Measurements from ENCODE around the gene MST1. TPM values are rescaled to one million over a fixed set of nuclear protein-coding genes. Genes with fewer than 3 reads are reported as not detected.

MST1 gene
- total RNA-seq, 1 experiment from 2014 or later: 13.8 TPM

DNA sequence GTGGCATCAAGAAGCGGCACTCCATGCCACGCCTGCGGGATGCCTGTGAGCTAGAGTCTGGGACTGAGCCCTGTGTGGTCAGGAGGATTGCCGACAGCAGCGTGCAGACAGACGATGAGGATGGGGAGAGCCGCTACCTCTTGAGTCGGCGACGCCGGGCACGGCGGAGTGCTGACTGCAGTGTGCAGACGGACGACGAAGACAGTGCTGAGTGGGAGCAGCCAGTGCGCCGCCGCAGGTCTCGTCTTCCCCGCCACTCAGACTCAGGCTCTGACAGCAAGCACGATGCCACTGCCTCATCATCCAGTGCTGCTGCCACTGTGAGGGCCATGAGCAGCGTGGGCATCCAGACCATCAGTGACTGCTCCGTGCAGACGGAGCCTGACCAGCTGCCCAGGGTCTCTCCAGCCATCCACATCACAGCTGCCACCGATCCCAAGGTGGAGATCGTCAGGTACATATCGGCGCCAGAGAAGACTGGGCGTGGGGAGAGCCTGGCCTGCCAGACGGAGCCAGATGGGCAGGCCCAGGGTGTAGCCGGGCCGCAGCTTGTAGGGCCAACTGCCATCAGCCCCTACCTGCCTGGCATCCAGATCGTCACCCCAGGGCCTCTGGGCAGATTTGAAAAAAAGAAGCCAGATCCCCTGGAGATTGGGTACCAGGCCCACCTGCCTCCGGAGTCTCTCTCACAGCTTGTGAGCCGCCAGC lies 31.9 kb downstream of the MST1 start:
- CTCF ChIA-PET: interaction anchor here (0.8 to 3.5 kb wide), 5 partner anchors 9 to 486 kb away, joined by 3 to 22 read pairs (median 4); partner anchors contain the start of gene KLHDC8B
- POLR2A ChIA-PET: no interaction called here
- no peak overlapping the region for H3K27ac Mint-ChIP-seq
- TF ChIP-seq, protein P1, sequence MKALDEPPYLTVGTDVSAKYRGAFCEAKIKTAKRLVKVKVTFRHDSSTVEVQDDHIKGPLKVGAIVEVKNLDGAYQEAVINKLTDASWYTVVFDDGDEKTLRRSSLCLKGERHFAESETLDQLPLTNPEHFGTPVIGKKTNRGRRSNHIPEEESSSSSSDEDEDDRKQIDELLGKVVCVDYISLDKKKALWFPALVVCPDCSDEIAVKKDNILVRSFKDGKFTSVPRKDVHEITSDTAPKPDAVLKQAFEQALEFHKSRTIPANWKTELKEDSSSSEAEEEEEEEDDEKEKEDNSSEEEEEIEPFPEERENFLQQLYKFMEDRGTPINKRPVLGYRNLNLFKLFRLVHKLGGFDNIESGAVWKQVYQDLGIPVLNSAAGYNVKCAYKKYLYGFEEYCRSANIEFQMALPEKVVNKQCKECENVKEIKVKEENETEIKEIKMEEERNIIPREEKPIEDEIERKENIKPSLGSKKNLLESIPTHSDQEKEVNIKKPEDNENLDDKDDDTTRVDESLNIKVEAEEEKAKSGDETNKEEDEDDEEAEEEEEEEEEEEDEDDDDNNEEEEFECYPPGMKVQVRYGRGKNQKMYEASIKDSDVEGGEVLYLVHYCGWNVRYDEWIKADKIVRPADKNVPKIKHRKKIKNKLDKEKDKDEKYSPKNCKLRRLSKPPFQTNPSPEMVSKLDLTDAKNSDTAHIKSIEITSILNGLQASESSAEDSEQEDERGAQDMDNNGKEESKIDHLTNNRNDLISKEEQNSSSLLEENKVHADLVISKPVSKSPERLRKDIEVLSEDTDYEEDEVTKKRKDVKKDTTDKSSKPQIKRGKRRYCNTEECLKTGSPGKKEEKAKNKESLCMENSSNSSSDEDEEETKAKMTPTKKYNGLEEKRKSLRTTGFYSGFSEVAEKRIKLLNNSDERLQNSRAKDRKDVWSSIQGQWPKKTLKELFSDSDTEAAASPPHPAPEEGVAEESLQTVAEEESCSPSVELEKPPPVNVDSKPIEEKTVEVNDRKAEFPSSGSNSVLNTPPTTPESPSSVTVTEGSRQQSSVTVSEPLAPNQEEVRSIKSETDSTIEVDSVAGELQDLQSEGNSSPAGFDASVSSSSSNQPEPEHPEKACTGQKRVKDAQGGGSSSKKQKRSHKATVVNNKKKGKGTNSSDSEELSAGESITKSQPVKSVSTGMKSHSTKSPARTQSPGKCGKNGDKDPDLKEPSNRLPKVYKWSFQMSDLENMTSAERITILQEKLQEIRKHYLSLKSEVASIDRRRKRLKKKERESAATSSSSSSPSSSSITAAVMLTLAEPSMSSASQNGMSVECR (CRISPR knock-in tag; IDR thresholded peaks at IDR 0.05; ENCODE audit: borderline replicate concordance): no peak
- TF ChIP-seq, protein P2, sequence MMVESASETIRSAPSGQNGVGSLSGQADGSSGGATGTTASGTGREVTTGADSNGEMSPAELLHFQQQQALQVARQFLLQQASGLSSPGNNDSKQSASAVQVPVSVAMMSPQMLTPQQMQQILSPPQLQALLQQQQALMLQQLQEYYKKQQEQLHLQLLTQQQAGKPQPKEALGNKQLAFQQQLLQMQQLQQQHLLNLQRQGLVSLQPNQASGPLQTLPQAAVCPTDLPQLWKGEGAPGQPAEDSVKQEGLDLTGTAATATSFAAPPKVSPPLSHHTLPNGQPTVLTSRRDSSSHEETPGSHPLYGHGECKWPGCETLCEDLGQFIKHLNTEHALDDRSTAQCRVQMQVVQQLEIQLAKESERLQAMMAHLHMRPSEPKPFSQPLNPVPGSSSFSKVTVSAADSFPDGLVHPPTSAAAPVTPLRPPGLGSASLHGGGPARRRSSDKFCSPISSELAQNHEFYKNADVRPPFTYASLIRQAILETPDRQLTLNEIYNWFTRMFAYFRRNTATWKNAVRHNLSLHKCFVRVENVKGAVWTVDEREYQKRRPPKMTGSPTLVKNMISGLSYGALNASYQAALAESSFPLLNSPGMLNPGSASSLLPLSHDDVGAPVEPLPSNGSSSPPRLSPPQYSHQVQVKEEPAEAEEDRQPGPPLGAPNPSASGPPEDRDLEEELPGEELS (CRISPR knock-in tag; IDR thresholded peaks at IDR 0.05): no peak
- TF ChIP-seq, protein P3, sequence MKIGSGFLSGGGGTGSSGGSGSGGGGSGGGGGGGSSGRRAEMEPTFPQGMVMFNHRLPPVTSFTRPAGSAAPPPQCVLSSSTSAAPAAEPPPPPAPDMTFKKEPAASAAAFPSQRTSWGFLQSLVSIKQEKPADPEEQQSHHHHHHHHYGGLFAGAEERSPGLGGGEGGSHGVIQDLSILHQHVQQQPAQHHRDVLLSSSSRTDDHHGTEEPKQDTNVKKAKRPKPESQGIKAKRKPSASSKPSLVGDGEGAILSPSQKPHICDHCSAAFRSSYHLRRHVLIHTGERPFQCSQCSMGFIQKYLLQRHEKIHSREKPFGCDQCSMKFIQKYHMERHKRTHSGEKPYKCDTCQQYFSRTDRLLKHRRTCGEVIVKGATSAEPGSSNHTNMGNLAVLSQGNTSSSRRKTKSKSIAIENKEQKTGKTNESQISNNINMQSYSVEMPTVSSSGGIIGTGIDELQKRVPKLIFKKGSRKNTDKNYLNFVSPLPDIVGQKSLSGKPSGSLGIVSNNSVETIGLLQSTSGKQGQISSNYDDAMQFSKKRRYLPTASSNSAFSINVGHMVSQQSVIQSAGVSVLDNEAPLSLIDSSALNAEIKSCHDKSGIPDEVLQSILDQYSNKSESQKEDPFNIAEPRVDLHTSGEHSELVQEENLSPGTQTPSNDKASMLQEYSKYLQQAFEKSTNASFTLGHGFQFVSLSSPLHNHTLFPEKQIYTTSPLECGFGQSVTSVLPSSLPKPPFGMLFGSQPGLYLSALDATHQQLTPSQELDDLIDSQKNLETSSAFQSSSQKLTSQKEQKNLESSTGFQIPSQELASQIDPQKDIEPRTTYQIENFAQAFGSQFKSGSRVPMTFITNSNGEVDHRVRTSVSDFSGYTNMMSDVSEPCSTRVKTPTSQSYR (CRISPR knock-in tag; IDR thresholded peaks at IDR 0.05): no peak
- TF ChIP-seq RORB (CRISPR knock-in tag; IDR thresholded peaks at IDR 0.05) (no peak), NR2C2 (CRISPR knock-in tag; IDR thresholded peaks at IDR 0.05) (no peak), PRRX2 (CRISPR knock-in tag; IDR thresholded peaks at IDR 0.05) (no peak), ETV6 (CRISPR knock-in tag; IDR thresholded peaks at IDR 0.05) (no peak), NR3C1 (CRISPR knock-in tag; conservative IDR thresholded peaks at IDR 0.05; ENCODE audit: low read depth) (no peak), ZNF232 (CRISPR knock-in tag; IDR thresholded peaks at IDR 0.05) (no peak), SMAD4 (CRISPR knock-in tag; IDR thresholded peaks at IDR 0.05) (no peak), GABPB1 (CRISPR knock-in tag; IDR thresholded peaks at IDR 0.05) (no peak)
- TF ChIP-seq, protein P4, sequence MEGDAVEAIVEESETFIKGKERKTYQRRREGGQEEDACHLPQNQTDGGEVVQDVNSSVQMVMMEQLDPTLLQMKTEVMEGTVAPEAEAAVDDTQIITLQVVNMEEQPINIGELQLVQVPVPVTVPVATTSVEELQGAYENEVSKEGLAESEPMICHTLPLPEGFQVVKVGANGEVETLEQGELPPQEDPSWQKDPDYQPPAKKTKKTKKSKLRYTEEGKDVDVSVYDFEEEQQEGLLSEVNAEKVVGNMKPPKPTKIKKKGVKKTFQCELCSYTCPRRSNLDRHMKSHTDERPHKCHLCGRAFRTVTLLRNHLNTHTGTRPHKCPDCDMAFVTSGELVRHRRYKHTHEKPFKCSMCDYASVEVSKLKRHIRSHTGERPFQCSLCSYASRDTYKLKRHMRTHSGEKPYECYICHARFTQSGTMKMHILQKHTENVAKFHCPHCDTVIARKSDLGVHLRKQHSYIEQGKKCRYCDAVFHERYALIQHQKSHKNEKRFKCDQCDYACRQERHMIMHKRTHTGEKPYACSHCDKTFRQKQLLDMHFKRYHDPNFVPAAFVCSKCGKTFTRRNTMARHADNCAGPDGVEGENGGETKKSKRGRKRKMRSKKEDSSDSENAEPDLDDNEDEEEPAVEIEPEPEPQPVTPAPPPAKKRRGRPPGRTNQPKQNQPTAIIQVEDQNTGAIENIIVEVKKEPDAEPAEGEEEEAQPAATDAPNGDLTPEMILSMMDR (IDR thresholded peaks at IDR 0.05): no peak
- TF ChIP-seq, protein P5, sequence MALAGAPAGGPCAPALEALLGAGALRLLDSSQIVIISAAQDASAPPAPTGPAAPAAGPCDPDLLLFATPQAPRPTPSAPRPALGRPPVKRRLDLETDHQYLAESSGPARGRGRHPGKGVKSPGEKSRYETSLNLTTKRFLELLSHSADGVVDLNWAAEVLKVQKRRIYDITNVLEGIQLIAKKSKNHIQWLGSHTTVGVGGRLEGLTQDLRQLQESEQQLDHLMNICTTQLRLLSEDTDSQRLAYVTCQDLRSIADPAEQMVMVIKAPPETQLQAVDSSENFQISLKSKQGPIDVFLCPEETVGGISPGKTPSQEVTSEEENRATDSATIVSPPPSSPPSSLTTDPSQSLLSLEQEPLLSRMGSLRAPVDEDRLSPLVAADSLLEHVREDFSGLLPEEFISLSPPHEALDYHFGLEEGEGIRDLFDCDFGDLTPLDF (CRISPR knock-in tag; IDR thresholded peaks at IDR 0.05): no peak
- TF ChIP-seq, protein P6, sequence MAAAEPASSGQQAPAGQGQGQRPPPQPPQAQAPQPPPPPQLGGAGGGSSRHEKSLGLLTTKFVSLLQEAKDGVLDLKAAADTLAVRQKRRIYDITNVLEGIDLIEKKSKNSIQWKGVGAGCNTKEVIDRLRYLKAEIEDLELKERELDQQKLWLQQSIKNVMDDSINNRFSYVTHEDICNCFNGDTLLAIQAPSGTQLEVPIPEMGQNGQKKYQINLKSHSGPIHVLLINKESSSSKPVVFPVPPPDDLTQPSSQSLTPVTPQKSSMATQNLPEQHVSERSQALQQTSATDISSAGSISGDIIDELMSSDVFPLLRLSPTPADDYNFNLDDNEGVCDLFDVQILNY (CRISPR knock-in tag; IDR thresholded peaks at IDR 0.05): no peak
- TF ChIP-seq, protein P7, sequence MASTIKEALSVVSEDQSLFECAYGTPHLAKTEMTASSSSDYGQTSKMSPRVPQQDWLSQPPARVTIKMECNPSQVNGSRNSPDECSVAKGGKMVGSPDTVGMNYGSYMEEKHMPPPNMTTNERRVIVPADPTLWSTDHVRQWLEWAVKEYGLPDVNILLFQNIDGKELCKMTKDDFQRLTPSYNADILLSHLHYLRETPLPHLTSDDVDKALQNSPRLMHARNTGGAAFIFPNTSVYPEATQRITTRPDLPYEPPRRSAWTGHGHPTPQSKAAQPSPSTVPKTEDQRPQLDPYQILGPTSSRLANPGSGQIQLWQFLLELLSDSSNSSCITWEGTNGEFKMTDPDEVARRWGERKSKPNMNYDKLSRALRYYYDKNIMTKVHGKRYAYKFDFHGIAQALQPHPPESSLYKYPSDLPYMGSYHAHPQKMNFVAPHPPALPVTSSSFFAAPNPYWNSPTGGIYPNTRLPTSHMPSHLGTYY (CRISPR knock-in tag; IDR thresholded peaks at IDR 0.05): no peak
- TF ChIP-seq, protein P8, sequence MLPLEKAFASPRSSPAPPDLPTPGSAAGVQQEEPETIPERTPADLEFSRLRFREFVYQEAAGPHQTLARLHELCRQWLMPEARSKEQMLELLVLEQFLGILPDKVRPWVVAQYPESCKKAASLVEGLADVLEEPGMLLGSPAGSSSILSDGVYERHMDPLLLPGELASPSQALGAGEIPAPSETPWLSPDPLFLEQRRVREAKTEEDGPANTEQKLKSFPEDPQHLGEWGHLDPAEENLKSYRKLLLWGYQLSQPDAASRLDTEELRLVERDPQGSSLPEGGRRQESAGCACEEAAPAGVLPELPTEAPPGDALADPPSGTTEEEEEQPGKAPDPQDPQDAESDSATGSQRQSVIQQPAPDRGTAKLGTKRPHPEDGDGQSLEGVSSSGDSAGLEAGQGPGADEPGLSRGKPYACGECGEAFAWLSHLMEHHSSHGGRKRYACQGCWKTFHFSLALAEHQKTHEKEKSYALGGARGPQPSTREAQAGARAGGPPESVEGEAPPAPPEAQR (CRISPR knock-in tag; IDR thresholded peaks at IDR 0.05): no peak
- TF ChIP-seq, protein P9, sequence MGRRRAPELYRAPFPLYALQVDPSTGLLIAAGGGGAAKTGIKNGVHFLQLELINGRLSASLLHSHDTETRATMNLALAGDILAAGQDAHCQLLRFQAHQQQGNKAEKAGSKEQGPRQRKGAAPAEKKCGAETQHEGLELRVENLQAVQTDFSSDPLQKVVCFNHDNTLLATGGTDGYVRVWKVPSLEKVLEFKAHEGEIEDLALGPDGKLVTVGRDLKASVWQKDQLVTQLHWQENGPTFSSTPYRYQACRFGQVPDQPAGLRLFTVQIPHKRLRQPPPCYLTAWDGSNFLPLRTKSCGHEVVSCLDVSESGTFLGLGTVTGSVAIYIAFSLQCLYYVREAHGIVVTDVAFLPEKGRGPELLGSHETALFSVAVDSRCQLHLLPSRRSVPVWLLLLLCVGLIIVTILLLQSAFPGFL (CRISPR knock-in tag; IDR thresholded peaks at IDR 0.05; ENCODE audit: borderline replicate concordance): no peak

More for the DNA sequence above, 31.9 kb downstream of the MST1 start:
- no peak overlapping the region for H3K4me3 Mint-ChIP-seq
- no peaks in the 10 kb centered on the region for H3K36me3 Mint-ChIP-seq
- DNase-seq (ENCODE audit: low spot score) (no peak), ATAC-seq (no peak)
- H3K9me3 Mint-ChIP-seq: no peaks in the 10 kb centered on the region
- H3K27me3 Mint-ChIP-seq (ENCODE audit: low read depth): no peaks in the 10 kb centered on the region
- H3K4me1 Mint-ChIP-seq: no peaks in the 10 kb centered on the region

All from WTC11 (cell line).